Measurements from ENCODE around the gene CD151. TPM values are rescaled to one million over a fixed set of nuclear protein-coding genes. Genes with fewer than 3 reads are reported as not detected.

CD151 gene
- total RNA-seq, 4 donors from 2014 or later = 328 to 675 (median 614) TPM

GRCh38 chr11:827146-827896 lies 5.4 kb upstream of the CD151 start:
- ATAC-seq (ENCODE audit: low FRiP score) = no peak
- DNase-seq (ENCODE audit: low spot score) = no peak
- TF ChIP-seq CTCF (IDR thresholded peaks at IDR 0.05) = no peak

GRCh38 chr11:827897-828192 lies 4.9 kb upstream of the CD151 start, which contains the start of gene CRACR2B:
TSS of gene CRACR2B (plus strand) at chr11:827919. CDS start at chr11:828608, 689 bp downstream.
- TF ChIP-seq CTCF (IDR thresholded peaks at IDR 0.05) = no peak
- ATAC-seq (ENCODE audit: low FRiP score) (no peak), DNase-seq (ENCODE audit: low spot score) (no peak)

- no peak for ATAC-seq (ENCODE audit: low FRiP score)
- TF ChIP-seq CTCF (IDR thresholded peaks at IDR 0.05) = no peak
- no peak for DNase-seq (ENCODE audit: low spot score)
These were observed 4.1 kb upstream of the CD151 start for GRCh38 chr11:828506-829175.

- DNase-seq (ENCODE audit: low spot score) (no peak), ATAC-seq (ENCODE audit: low FRiP score) (peak; percentile 17)
- no peak for TF ChIP-seq CTCF (IDR thresholded peaks at IDR 0.05)
These were observed 3.4 kb upstream of the CD151 start for GRCh38 chr11:829176-829846.

- ATAC-seq (ENCODE audit: low FRiP score) = no peak
- TF ChIP-seq CTCF (IDR thresholded peaks at IDR 0.05) = no peak
- DNase-seq (ENCODE audit: low spot score) = no peak
These were observed 2.9 kb upstream of the CD151 start for GRCh38 chr11:829847-830294.

DNA sequence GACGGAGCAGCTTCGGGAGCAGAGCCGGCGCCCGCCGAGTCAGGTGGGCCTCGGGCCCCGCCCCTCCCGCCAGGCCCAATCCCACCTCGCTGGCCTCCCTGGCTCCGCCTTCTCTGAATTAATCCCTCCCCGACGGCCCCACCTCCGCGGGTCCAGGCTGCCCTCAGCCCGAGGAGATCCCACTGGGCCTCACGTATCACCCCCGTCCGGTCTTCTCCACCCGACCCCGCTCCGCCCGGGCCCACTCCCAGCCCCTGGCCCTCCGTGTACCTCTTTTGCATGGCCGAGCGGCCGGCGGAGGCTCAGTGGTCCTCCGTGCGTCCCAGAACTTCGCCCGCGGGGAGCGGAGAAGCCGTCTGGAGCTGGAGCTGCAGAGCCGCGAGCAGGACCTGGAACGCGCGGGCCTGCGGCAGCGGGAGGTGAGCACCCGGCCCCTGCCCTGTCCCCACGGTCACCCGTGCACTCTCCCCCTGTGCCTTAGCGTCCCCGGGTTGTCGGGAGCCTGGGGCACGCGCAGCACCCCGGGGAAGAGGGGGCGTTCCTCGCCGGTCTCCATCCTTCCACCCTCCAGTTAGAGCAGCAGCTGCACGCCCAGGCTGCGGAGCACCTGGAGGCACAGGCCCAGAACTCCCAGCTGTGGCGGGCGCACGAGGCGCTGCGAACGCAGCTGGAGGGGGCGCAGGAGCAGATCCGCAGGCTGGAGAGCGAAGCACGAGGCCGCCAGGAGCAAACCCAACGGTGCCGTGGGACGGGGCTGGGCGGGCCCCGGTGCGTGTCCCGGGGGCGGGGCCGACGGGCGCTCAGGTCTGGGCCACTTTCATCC lies 2.2 kb upstream of the CD151 start:
- TF ChIP-seq CTCF (IDR thresholded peaks at IDR 0.05) = no peak
- DNase-seq (ENCODE audit: low spot score) (no peak), ATAC-seq (ENCODE audit: low FRiP score) (peak; percentile 42)
